Sigmoid colon (tissue), 4 donors: ENCODE results near the gene INTS4.

Experiments
- CTCF ChIP-seq, 4 experiments: fragments of 450-650 bp in 3 of 4; fragments of 200-600 bp in 1 of 4; IDR thresholded peaks; one replicate each; pipeline ENCODE4 v1.5.1; 2016 to 2019; ENCODE audit warnings: antibody characterized with exemption in 4 of 4, mild to moderate bottlenecking in 3 of 4, moderate library complexity in 2 of 4
- EP300 ChIP-seq, 4 donors: sonication (generic); formaldehyde crosslinking; IDR thresholded peaks; one replicate each; pipeline ENCODE4 v1.6.1; 2017; ENCODE audit warnings: antibody characterized with exemption in 4 of 4
- POLR2A ChIP-seq, 2 donors: fragments of 450-650 bp; IDR thresholded peaks; one replicate each; pipeline ENCODE4 v1.6.1; 2016; ENCODE audit warnings: antibody characterized with exemption in 2 of 2, mild to moderate bottlenecking in 2 of 2, moderate library complexity in 2 of 2

- TF ChIP-seq CTCF (IDR thresholded peaks at IDR 0.05) (no peak), EP300 (IDR thresholded peaks at IDR 0.05) (no peak), POLR2A (IDR thresholded peaks at IDR 0.05) (no peak)
Observed at GRCh38 chr11:78021611-78022010, 27.1 kb upstream of the INTS4 start.
